ENCODE data around the gene CD302. TPM values are rescaled to one million over a fixed set of nuclear protein-coding genes. Genes with fewer than 3 reads are reported as not detected.

The CD302 gene
- total and polyA plus RNA-seq, 2 of the 8 experiments (the other 6 are each of a cell fraction or from before 2014, with no cell fraction given), result 0.76 to 0.79 TPM

DNA sequence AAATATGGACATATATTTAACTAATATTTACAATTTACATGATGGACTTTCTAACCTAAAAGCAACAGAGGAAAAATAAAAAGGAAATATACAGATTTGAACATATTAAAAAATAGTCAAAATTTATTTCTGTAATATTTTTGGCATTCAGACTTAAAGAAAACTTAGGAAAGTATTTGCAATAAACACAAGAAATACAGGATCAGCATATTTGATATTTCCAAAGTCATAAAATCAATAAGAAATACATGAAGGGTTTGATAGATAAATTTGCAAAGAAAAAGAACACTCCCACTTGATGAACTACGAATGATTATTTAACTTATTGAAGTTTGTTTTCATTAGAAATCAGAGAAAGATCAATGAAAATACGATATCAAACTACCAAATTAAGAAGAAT lies 48.6 kb upstream of the CD302 start:
- Histone ChIP-seq H3K56ac (replicated peaks; ENCODE audit: insufficient read length, low read depth, low read length) (no peak overlapping the region), H2BK120ac (replicated peaks; ENCODE audit: low read depth, low read length) (no peak overlapping the region), H2BK20ac (ENCODE audit: low read length) (no peak overlapping the region), H2AFZ (ENCODE audit: low read length) (no peak overlapping the region), H3K79me2 (ENCODE audit: control insufficient read depth in 1 of 2, insufficient read depth in 2 of 2, low read length in 2 of 2) (no peaks in the 10 kb centered on the region), H3K36me3 (ENCODE audit: control insufficient read depth in 2 of 4, insufficient read depth in 4 of 4, low read length in 3 of 4) (no peaks in the 10 kb centered on the region), H3K4me3 (ENCODE audit: extremely low read depth in 1 of 4, insufficient read depth in 2 of 4, low read depth in 3 of 4, low read length in 4 of 4) (no peak overlapping the region), H4K20me1 (replicated peaks in 1 of 2; ENCODE audit: control insufficient read depth in 1 of 2, insufficient read depth in 2 of 2, low read length in 2 of 2) (no peaks in the 10 kb centered on the region), H3K79me1 (ENCODE audit: low read depth, low read length) (no peaks in the 10 kb centered on the region), H3K18ac (ENCODE audit: extremely low read depth, low read length) (no peak overlapping the region), H3K27me3 (replicated peaks in 1 of 4; ENCODE audit: control insufficient read depth in 3 of 4, extremely low read depth in 1 of 4, insufficient read depth in 3 of 4, low read length in 3 of 4) (no peaks in the 10 kb centered on the region; a peak in 1 of 7 replicates), H3K4me1 (replicated peaks in 1 of 4; ENCODE audit: control insufficient read depth in 3 of 4, insufficient read depth in 4 of 4, low read length in 3 of 4) (no peaks in the 10 kb centered on the region), H3K23ac (ENCODE audit: insufficient read length) (no peak overlapping the region), H3K9me3 (ENCODE audit: insufficient read depth in 2 of 2, low read depth in 1 of 2, low read length in 1 of 2) (no peaks in the 10 kb centered on the region), H2BK5ac (ENCODE audit: low read depth, low read length) (no peak overlapping the region), H3K9ac (replicated peaks in 1 of 4; ENCODE audit: extremely low read depth in 1 of 4, low read depth in 3 of 4, low read length in 3 of 4) (no peak overlapping the region), H3K4me2 (ENCODE audit: insufficient read depth in 1 of 2, low read depth in 2 of 2, low read length in 2 of 2) (no peak overlapping the region), H4K8ac (ENCODE audit: extremely low read depth, insufficient read depth, low read length) (no peak overlapping the region), H2AK5ac (ENCODE audit: low read depth, low read length) (no peak overlapping the region), H3K27ac (ENCODE audit: low read depth, low read length) (no peak overlapping the region), H3K14ac (ENCODE audit: insufficient read length) (no peak overlapping the region), H2BK15ac (ENCODE audit: low read length) (no peak overlapping the region), H3K23me2 (ENCODE audit: low read depth, low read length) (no peaks in the 10 kb centered on the region), H2BK12ac (ENCODE audit: low read depth, low read length) (no peak overlapping the region), H4K91ac (replicated peaks; ENCODE audit: insufficient read length, low read length) (no peak overlapping the region), H4K5ac (ENCODE audit: insufficient read length, low read depth, low read length) (no peak overlapping the region), H3K4ac (replicated peaks; ENCODE audit: insufficient read length, low read depth, low read length) (no peak overlapping the region)
- 87% methylated on average over 2 of the region's 2 CpGs; no CpG with 5 or more reads in 1 of the 2 experiments for WGBS, 2 experiments (ENCODE audit: extremely low coverage in 1 of 2, insufficient coverage in 1 of 2, insufficient read length in 1 of 2, insufficient replicate concordance in 2 of 2, low coverage in 1 of 2, low lambda C conversion rate in 2 of 2, missing lambda C conversion rate in 1 of 2)
- ChIA-PET POLR2A (ENCODE audit: partially characterized antibody) (no interaction called here), CTCF (ENCODE audit: partially characterized antibody) (no interaction called here)
- FAIRE-seq (no peak), DNase-seq (ENCODE audit: low read depth in 1 of 2, low spot score in 2 of 2) (no peak)
- TF ChIP-seq PHF8 (conservative IDR thresholded peaks at IDR 0.05; ENCODE audit: low read depth, low read length) (no peak), BACH1 (IDR thresholded peaks at IDR 0.05; ENCODE audit: low read length) (no peak), SIN3A (conservative IDR thresholded peaks at IDR 0.05 in 1 of 2, IDR thresholded peaks at IDR 0.05 in 1 of 2; ENCODE audit: low read depth in 1 of 2, low read length in 2 of 2) (no peak), SP4 (IDR thresholded peaks at IDR 0.05; ENCODE audit: low read length) (no peak), CHD1 (IDR thresholded peaks at IDR 0.05; ENCODE audit: low read depth, low read length) (no peak)
